Ectodermal cell (in vitro differentiated cells): ENCODE measurements around the gene NPW.

Experiments
- H3K27ac ChIP-seq: 2 replicates; pipeline ENCODE4 v1.7.0; 2013; ENCODE audit warnings: mild to moderate bottlenecking, low read depth, low read length; ENCODE audit not compliant: insufficient read depth, poor library complexity, severe bottlenecking
- H3K27me3 ChIP-seq: 2 replicates; pipeline ENCODE4 v1.7.0; 2013; ENCODE audit warnings: mild to moderate bottlenecking, low read length; ENCODE audit not compliant: insufficient read depth, control insufficient read depth, poor library complexity, severe bottlenecking
- H3K36me3 ChIP-seq: one replicate; pipeline ENCODE4 v1.7.0; 2013; ENCODE audit warnings: low read length; ENCODE audit not compliant: control insufficient read depth, insufficient read depth
- H3K4me1 ChIP-seq: one replicate; pipeline ENCODE4 v1.7.0; 2013; ENCODE audit warnings: low read length; ENCODE audit not compliant: control insufficient read depth, insufficient read depth
- H3K4me3 ChIP-seq: 2 replicates; pipeline ENCODE4 v1.7.0; 2013; ENCODE audit warnings: low read depth, low read length, control low read depth; ENCODE audit not compliant: insufficient read depth
- H3K9me3 ChIP-seq: 2 replicates; pipeline ENCODE4 v1.7.0; 2013; ENCODE audit warnings: mild to moderate bottlenecking, low read length, moderate library complexity; ENCODE audit not compliant: control insufficient read depth
- WGBS, 2 experiments: methylation state at CpG; one replicate each; pipeline ENCODE4 v1.1.7; 2013; ENCODE audit warnings: missing lambda C conversion rate in 2 of 2; 5-methylcytosine and 5-hydroxymethylcytosine counted together

The NPW gene

GRCh38 chr16:1993731-1994131 lies 25.9 kb upstream of the NPW start:
- peaks cover 43% of the 10 kb centered on the region for H3K27me3 ChIP-seq
- 76 to 78% methylated on average over 2 of the region's 2 CpGs for WGBS, 2 experiments
- peaks cover 15% of the 10 kb centered on the region for H3K4me1 ChIP-seq
- peaks cover 2% of the 10 kb centered on the region for H3K36me3 ChIP-seq
- H3K27ac ChIP-seq, result no peak overlapping the region
- no peak overlapping the region for H3K4me3 ChIP-seq
- H3K9me3 ChIP-seq, result no peaks in the 10 kb centered on the region

- peaks cover 5% of the 10 kb centered on the region for H3K27me3 ChIP-seq
- H3K4me1 ChIP-seq, result no peaks in the 10 kb centered on the region
- no peak overlapping the region for H3K27ac ChIP-seq
- H3K9me3 ChIP-seq, result no peaks in the 10 kb centered on the region
- no peak overlapping the region for H3K4me3 ChIP-seq
- 94 to 96% methylated on average over 26 of the region's 26 CpGs for WGBS, 2 experiments
- peaks cover 38% of the 10 kb centered on the region for H3K36me3 ChIP-seq
Measured at GRCh38 chr16:1997494-1998359, 21.9 kb upstream of the NPW start.

- Histone ChIP-seq H3K4me1 (no peaks in the 10 kb centered on the region), H3K36me3 (peaks cover 39% of the 10 kb centered on the region), H3K27me3 (no peaks in the 10 kb centered on the region), H3K4me3 (no peak overlapping the region), H3K9me3 (no peaks in the 10 kb centered on the region), H3K27ac (no peak overlapping the region)
- WGBS, 2 experiments, result 95 to 96% methylated on average over 27 of the region's 27 CpGs
Measured at GRCh38 chr16:1998360-1998835, 21.2 kb upstream of the NPW start.

GRCh38 chr16:1998852-1999801 lies 20.5 kb upstream of the NPW start:
- WGBS, 2 experiments, result 95% methylated on average over 39 of the region's 39 CpGs
- H3K9me3 ChIP-seq, result no peaks in the 10 kb centered on the region
- no peak overlapping the region for H3K4me3 ChIP-seq
- H3K4me1 ChIP-seq, result peaks cover 2% of the 10 kb centered on the region
- H3K27me3 ChIP-seq, result no peaks in the 10 kb centered on the region
- peaks cover 39% of the 10 kb centered on the region for H3K36me3 ChIP-seq
- H3K27ac ChIP-seq, result no peak overlapping the region

- 95 to 96% methylated on average over 28 of the region's 28 CpGs for WGBS, 2 experiments
- no peak overlapping the region for H3K27ac ChIP-seq
- peaks cover 9% of the 10 kb centered on the region for H3K4me1 ChIP-seq
- no peaks in the 10 kb centered on the region for H3K9me3 ChIP-seq
- no peaks in the 10 kb centered on the region for H3K27me3 ChIP-seq
- no peak overlapping the region for H3K4me3 ChIP-seq
- H3K36me3 ChIP-seq, result peaks cover 39% of the 10 kb centered on the region
Measured at GRCh38 chr16:1999866-2000514, 19.6 kb upstream of the NPW start.

DNA sequence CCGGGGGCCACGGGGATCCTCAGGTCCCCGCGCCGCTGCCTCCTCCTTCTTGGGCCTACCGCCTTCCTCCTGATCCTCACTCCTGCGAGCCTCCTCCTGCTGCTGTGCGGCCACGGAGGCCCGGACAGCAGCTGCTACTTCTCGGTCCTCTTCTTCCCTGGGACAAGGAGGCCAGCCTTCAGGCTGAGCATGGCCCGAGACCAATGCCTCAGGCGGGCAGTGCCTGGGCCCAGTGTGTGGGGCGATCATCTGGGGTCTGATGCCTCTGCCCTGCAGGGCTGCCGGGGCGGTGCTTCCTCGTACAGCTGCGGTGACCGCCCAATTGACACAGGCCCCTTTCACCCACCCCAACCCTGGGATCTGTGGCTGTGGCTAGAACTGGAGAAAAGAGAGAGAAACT lies 18.6 kb upstream of the NPW start:
- no peaks in the 10 kb centered on the region for H3K9me3 ChIP-seq
- peaks cover 17% of the 10 kb centered on the region for H3K4me1 ChIP-seq
- WGBS, 2 experiments, result 95 to 96% methylated on average over 19 of the region's 19 CpGs
- H3K27ac ChIP-seq, result no peak overlapping the region
- peaks cover 39% of the 10 kb centered on the region for H3K36me3 ChIP-seq
- H3K27me3 ChIP-seq, result no peaks in the 10 kb centered on the region
- H3K4me3 ChIP-seq, result no peak overlapping the region

GRCh38 chr16:2001456-2002355 lies 17.9 kb upstream of the NPW start:
- peaks cover 39% of the 10 kb centered on the region for H3K36me3 ChIP-seq

DNA sequence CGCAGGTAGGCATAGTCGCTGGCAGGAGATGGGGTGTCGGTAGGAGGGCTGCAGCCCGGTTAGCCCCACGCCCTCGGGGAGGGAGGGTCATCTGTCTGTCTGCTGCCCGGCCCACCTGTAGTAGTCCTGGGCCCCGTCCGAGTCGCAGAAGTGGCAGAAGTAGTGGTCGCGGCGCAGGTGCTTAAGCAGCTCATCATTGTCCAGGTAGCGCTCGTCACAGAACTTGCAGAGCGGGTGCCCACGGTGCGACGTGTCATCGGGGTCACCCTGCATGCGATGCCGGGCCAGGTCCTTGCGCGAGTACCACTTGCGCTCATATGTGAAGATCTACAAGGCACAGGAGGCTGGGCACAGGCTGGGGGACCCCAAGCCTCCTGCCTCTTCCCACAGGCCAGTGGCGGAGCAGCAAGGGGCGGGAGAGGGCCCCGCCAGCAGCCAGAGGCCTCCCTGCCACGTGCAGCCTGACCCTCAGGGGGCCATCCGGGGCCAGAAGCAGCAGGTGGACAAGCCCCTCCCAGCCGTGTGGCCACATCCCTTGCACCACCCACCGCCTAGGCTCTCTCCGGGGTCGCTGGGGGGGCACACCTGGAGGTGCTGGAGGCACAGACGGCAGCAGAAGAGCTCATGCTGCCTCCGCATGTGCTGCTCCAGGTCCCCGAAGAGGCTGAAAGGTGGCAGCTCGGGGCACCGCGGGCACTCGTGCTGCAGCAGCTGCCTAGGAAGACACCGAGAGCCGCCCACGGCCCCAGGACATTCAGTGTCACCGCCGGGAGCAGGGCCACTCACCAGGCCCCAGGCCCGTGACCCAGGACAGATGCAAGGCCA lies 17.0 kb upstream of the NPW start:
- Histone ChIP-seq H3K27me3 (no peaks in the 10 kb centered on the region), H3K4me1 (peaks cover 20% of the 10 kb centered on the region), H3K27ac (no peak overlapping the region), H3K9me3 (no peaks in the 10 kb centered on the region), H3K36me3 (peaks cover 39% of the 10 kb centered on the region), H3K4me3 (no peak overlapping the region)
- WGBS, 2 experiments, result 95 to 96% methylated on average over 47 of the region's 47 CpGs

More at GRCh38 chr16:2001456-2002355, 17.9 kb upstream of the NPW start:
- Histone ChIP-seq H3K4me3 (no peak overlapping the region), H3K27ac (no peak overlapping the region), H3K4me1 (peaks cover 17% of the 10 kb centered on the region), H3K9me3 (no peaks in the 10 kb centered on the region), H3K27me3 (no peaks in the 10 kb centered on the region)
- WGBS, 2 experiments, result 96% methylated on average over 53 of the region's 53 CpGs
